ENCODE data around the gene SRMS.

- TF ChIP-seq CTCF (IDR thresholded peaks at IDR 0.05; ENCODE audit: poor library complexity, severe bottlenecking) (no peak), POLR2AphosphoS5 (IDR thresholded peaks at IDR 0.05) (no peak)
Observed at GRCh38 chr20:63578224-63579016, 30.9 kb upstream of the SRMS start.

Data from neural cell (in vitro differentiated cells).